ENCODE results near the gene SMARCA4.

GRCh38 chr19:10981252-10981895 is 20.5 kb downstream of the SMARCA4 start:
- no peak for TF ChIP-seq CTCF (IDR thresholded peaks at IDR 0.05)
- TF ChIP-seq EP300 (IDR thresholded peaks at IDR 0.05): no peak
- no peak for TF ChIP-seq POLR2A (IDR thresholded peaks at IDR 0.05; ENCODE audit: low read depth)
- TF ChIP-seq POLR2AphosphoS5 (IDR thresholded peaks at IDR 0.05): no peak

Measured in esophagus muscularis mucosa (tissue), 4 donors.